ENCODE data around the gene IL21R.
"Not testable (repeated sequence)": the region's sequence is repeated elsewhere in the genome, so short reads cannot be mapped to it uniquely, and the experiment has no call there.

IL21R gene

GRCh38 chr16:27374804-27375425, 27.1 kb upstream of the IL21R start:
- no peak for DNase-seq (ENCODE audit: extremely low read depth in 1 of 2, low read depth in 1 of 2)

- DNase-seq (ENCODE audit: extremely low read depth in 1 of 2, low read depth in 1 of 2), result no peak
Measured at GRCh38 chr16:27377666-27378485, 24.1 kb upstream of the IL21R start.

GRCh38 chr16:27378871-27379481, 23.0 kb upstream of the IL21R start:
- DNase-seq (ENCODE audit: extremely low read depth in 1 of 2, low read depth in 1 of 2), result no peak

- no peak for DNase-seq (ENCODE audit: extremely low read depth in 1 of 2, low read depth in 1 of 2)
Measured at GRCh38 chr16:27379919-27380318, 22.1 kb upstream of the IL21R start.

- no peak for DNase-seq (ENCODE audit: extremely low read depth in 1 of 2, low read depth in 1 of 2)
Measured at GRCh38 chr16:27381236-27381635, 20.7 kb upstream of the IL21R start.

GRCh38 chr16:27381974-27382855, 19.8 kb upstream of the IL21R start:
- no peak for DNase-seq (ENCODE audit: extremely low read depth in 1 of 2, low read depth in 1 of 2)

- no peak for DNase-seq (ENCODE audit: extremely low read depth in 1 of 2, low read depth in 1 of 2)
Measured at GRCh38 chr16:27383556-27384243, 18.3 kb upstream of the IL21R start.

- no peak for DNase-seq (ENCODE audit: extremely low read depth in 1 of 2, low read depth in 1 of 2)
Measured at GRCh38 chr16:27384425-27384824, 17.5 kb upstream of the IL21R start.

- no peak for DNase-seq (ENCODE audit: extremely low read depth in 1 of 2, low read depth in 1 of 2)
Measured at GRCh38 chr16:27385398-27385797, 16.6 kb upstream of the IL21R start.

GRCh38 chr16:27386674-27387073, 15.3 kb upstream of the IL21R start:
- DNase-seq (ENCODE audit: extremely low read depth in 1 of 2, low read depth in 1 of 2), result no peak

GRCh38 chr16:27387724-27388123, 14.2 kb upstream of the IL21R start:
- no peak for DNase-seq (ENCODE audit: extremely low read depth in 1 of 2, low read depth in 1 of 2)

GRCh38 chr16:27389272-27389961, 12.6 kb upstream of the IL21R start:
- DNase-seq (ENCODE audit: extremely low read depth in 1 of 2, low read depth in 1 of 2), result no peak

- DNase-seq (ENCODE audit: extremely low read depth in 1 of 2, low read depth in 1 of 2), result no peak
Measured at GRCh38 chr16:27390151-27390550, 11.8 kb upstream of the IL21R start.

GRCh38 chr16:27392671-27393070, 9.3 kb upstream of the IL21R start:
- DNase-seq (ENCODE audit: extremely low read depth in 1 of 2, low read depth in 1 of 2), result no peak

- no peak for DNase-seq (ENCODE audit: extremely low read depth in 1 of 2, low read depth in 1 of 2)
Measured at GRCh38 chr16:27394516-27394915, 7.5 kb upstream of the IL21R start.

- not testable (repeated sequence) for DNase-seq (ENCODE audit: extremely low read depth in 1 of 2, low read depth in 1 of 2)
Measured at GRCh38 chr16:27398341-27398893, 3.6 kb upstream of the IL21R start.

GRCh38 chr16:27398894-27399853, 2.8 kb upstream of the IL21R start:
- DNase-seq (ENCODE audit: extremely low read depth in 1 of 2, low read depth in 1 of 2), result no peak

- no peak for DNase-seq (ENCODE audit: extremely low read depth in 1 of 2, low read depth in 1 of 2)
Measured at GRCh38 chr16:27399969-27400368, 2.0 kb upstream of the IL21R start.
